HG03342 (cell line): Measurements from ENCODE around the gene POU2AF2.
"Not testable (repeated sequence)": the region's sequence is repeated elsewhere in the genome, so short reads cannot be mapped to it uniquely, and the experiment has no call there.

Experiments
- ATAC-seq: cut with Tn5 transposase; IDR thresholded peaks from one replicate; pipeline ENCODE4 v1.9.1; 2021; ENCODE audit warnings: mild to moderate bottlenecking, moderate library complexity; ENCODE audit not compliant: unreplicated experiment

The POU2AF2 gene, protein sequence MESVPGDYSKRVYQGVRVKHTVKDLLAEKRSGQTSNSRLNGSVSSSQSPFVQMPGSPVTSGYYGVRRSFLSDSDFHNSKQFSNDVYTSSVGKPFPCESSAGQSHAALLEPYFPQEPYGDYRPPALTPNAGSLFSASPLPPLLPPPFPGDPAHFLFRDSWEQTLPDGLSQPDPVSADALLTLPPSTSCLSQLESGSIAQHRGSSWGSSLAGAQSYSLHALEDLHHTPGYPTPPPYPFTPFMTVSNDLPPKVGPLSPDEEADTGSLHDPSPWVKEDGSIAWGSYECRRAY

DNA sequence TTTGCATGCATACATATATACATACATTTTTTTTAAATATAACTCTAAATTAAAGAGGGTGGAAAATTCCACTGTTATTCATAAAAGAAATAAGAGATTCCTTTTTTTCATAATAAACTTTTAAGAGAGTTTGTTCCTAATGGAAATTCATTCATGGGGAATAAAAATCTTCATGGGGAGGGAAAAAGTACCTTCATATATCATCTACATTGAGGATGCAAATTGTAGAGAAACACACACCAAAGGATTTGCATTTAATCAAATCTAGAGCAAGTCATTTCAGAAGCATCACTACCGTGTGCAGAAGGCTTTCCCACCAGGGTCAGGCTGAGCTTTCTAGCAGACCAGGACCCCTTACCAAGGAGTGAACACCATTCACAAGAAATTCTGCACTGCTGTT lies at the start of gene POU2AF2:
POU2AF2 (plus strand) TSS at position 301 of the 400 bp plus-strand sequence. CDS start 129 bp downstream, outside the sequence.
- no peak for ATAC-seq

DNA sequence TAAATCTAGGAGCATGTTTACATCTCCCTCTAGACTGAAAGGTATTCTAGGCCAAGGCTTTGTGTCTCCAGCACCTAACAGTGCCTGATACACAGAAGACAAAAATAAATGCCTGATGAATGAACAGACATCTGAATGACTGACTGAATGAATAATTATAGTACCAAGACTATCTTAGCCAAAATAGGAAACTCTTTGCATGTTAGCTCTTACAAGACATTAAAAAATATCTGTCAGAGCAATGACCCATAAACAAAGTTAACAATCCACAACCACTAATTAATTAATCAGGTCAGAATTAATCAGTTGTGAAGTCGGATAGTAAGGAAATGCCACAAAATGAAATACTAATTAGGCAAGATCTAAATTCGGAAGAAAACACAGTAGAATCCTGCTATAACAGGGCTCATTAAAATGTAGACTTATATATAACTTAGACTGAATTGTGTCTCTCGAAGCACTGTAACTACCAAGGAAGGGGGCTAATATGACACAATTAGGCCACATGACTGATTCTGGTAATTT lies 45.5 kb upstream of the POU2AF2 start:
- no peak for ATAC-seq

DNA sequence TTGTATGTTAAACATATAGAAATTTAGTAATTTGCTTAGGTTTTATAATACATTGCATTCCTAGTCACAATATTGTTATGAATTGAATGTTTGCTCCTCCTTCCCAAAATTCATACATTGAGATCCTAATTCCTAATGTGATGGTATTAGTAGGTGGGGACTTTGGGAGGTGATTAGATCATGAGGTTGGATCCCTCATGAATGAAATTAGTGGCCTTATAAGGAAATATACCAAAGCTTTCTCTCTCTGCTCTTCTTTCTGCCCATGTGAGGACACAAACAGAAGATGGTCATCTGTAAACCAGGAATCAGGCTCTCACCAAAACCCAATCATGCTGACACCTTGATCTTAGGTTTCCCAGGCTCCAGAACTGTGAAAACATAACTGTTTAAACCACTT lies 41.3 kb upstream of the POU2AF2 start:
- ATAC-seq: no peak

DNA sequence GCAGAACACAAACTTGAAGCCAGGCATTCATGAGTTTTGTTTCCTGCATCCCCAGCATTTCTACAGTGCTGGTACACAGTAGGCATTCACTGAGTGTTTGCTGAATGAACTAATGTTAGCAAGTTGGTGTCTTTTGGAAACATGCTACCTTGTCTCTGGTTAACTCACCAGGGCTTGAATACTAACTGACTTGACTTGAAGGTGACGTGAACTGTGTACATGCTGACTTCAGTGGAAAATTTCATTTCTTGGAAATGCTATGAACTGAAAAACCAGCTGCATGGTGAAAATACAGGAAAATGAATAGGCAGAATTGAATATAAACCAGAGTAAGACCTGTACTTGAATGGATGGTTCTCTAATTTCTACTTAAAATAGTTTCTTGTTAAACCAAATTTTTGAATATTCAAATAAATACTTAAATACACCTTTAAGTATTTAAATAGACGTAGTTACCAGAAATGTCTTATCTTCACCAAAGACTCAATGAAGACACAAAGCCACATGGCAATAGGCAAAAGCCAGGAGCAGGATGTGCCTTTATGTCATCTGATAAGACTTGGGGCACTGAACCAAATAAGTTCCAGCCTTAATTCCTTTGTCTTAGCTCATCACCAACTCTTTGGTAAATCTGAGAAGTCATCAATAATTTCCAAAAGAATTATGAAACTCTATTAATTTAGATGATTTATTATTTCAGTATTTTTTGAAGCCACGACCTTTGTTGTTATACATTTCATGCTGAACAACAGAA lies 39.7 kb upstream of the POU2AF2 start:
- ATAC-seq: no peak

DNA sequence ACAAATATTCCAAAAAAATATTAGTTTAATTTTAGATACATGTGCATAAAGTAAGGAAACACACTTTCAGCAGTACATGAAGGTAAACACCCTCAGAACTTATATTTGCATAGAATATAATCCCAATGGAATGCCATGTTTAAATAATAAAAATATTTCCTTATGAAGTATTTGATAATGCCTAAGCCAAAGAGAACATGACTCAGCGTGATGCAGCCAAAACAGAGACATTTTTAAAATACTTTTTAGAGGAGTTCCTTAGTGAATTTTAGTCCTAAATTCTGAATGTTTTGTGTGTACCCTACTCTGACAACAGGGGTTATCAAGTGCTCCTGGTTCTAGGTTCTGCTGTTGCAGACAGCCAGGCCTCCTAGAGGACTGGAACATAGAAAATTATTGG lies 39.1 kb upstream of the POU2AF2 start:
- no peak for ATAC-seq

DNA sequence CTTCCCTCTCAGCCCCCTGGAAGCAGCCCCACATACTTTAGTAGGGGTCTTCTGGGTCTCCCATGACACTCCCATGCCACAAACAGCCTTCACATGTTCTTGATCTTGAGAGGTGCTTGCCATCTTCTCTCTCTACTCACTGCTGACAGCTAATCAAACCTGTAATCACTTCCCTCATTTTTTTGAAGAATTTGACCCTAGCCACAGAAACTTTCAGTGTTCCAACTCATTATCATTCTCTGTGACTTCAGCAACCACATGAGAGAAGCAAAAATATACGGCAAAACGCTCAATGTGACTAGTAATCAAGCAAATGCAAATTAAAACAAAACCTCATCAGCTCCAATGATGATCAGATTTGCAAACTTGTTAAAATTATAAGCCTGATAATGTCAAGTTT lies 38.3 kb upstream of the POU2AF2 start:
- ATAC-seq: no peak

DNA sequence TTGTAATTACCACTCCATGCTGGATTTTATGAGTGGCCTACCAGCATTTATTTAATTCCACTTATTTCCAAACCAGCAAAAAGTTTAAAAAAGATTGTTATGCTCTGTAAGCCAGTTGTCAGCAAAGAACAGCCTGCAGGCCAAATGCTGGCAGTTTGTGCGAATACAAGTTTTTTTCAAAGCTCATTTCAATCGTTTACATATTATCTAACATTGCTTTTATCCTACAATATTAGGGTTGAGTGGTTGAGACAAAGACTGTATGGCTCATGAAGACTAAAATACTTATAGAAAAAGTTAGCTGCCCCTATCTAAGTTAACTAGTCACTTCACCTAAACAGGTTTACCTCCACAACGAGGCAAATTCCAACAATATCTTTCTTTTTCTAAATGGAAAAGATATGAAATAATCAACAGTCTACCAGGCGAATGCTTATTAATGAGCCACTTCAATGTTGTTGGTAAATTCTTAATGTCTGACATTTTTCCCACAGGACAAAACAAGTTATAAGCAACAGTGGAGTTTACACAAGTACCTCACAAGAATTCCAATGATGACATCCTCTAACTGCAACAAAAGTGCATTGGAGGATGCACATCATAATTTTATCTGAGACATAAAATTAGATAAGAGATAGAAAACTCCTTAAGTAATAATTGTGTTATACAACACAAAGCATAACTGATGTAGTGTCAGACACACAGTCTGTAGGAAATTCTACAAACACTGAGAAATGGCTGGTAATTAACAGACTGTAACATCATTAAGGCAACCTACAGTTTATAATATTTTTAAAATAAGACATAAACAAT lies 35.8 kb upstream of the POU2AF2 start:
- ATAC-seq: no peak

DNA sequence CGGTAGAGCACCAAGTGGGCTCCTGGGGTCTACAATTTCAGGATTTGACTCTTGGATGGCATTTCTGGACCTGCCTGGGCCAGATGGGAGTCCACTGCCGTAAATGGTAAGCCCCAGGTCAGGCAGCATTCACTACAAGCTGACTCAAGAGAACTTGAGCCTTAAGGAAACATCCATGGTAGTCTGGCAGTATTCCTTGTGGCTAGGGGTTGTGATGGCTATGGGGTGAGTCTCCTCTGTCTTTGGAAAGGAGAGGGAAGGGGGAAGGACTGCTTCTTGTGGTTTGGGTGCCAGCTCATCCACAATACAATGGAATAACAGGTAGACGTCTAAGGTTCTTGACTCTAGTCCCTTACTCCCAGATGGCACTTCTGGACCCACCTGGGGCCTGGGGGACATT lies 32.3 kb upstream of the POU2AF2 start:
- no peak for ATAC-seq

DNA sequence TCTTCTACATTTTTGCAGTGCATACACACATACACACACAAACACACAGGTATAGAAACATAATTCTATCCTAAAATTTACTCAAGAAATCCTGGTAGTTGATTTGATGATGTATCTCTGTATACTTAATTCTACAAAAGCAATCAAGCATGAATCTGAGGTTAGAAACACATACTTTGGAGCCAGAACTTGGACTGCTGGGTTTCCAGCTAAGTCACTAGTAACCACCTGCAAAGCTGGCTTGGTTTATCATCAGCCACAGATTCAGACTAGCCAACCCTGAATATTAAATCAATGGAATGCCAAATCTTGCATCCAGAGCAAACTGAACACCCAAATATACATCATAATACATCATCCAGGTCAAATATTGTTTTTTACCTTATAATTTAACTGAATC lies 24.8 kb upstream of the POU2AF2 start:
- no peak for ATAC-seq

DNA sequence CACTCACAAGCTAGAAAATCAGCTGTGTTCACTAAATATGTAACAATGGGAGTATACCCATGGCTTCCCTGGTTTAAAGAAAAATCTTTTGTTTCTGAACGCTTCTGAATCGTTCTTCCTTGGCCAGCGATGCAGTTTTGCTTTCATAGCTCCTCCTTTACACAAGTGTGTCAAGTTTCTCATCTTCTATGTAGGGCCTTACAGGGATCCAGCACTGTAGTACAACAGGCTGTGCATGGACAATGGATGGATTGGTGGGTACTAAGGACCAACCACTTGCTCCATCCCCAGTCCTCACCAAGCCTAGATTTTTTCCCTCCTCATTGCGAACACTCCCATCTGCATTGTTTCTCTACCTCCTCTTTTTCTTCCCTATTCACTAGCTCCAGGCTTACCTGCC lies 24.3 kb upstream of the POU2AF2 start:
- ATAC-seq: no peak

DNA sequence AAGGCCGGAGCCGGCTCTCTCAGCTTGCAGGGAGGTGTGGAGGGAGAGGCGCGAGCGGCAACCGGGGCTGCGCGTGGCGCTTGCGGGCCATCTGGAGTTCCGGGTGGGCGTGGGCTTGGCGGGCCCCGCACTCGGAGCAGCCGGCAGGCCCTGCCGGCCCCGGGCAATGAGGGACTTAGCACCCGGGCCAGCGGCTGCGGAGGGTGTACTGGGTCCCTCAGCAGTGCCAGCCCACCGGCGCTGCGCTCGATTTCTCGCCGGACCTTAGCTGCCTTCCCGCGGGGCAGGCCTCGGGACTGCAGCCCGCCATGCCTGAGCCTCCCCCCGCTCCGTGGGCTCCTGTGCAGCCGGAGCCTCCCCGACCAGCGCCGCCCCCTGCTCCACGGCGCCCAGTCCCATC lies 23.6 kb upstream of the POU2AF2 start:
- ATAC-seq: not testable (repeated sequence)

DNA sequence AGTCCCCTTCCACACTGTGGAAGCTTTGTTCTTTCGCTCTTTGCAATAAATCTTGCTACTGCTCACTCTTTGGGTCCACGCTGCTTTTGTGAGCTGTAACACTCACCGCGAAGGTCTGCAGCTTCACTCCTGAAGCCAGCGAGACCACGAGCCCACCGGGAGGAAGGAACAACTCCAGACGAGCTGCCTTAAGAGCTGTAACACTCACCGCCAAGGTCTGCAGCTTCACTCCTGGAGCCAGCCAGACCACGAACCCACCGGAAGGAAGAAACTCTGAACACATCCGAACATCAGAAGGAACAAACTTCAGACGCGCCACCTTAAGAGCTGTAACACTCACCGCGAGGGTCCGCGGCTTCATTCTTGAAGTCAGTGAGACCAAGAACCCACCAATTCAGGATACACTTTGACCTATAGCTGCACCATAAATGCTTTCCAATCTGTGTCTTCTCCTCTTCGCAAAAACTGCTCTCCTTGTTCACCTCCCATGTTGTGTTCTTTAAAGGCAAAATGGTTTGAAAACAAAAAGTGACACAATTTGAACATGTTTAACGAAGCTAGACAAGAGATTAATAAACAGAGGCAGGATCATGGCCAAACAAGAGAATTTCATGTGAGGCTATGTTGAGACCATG lies 22.6 kb upstream of the POU2AF2 start:
- not testable (repeated sequence) for ATAC-seq

DNA sequence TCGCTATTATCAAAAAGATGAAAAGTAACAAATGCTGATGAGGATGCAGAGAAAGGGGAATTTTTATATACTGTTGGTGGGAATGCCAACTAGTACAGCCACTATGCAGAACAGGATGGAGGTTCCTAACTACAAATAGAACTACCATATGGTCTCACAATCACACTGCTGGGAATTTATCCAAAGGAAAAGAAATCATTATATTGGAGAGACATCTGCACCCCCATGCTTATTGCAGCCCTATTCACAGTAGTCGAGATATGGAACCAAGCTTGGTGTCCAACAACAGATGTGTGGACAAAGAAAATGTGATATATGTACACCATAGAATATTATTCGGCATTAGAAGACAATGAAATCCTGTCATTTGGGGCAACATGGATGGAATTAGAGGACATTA lies 19.6 kb upstream of the POU2AF2 start:
- no peak for ATAC-seq

DNA sequence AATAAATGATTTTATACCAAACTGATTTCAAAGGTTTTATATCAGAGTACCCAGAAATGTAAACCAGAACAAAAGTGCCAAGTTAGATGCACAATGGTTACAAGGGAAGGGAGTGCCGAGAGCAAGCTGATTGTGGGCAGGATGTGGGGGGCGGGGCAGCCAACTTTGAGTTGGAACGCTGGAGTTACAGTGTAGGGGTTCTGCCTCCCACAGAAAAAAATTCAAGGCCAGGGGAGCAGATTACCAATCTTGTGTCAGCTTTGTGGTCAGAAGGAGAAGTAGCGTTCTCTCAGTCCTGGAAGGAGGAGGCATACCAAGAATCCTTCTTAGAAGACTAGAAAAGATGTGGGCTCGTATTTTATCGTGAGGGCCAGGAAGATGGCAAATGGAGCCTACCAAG lies 15.9 kb upstream of the POU2AF2 start:
- ATAC-seq: no peak

DNA sequence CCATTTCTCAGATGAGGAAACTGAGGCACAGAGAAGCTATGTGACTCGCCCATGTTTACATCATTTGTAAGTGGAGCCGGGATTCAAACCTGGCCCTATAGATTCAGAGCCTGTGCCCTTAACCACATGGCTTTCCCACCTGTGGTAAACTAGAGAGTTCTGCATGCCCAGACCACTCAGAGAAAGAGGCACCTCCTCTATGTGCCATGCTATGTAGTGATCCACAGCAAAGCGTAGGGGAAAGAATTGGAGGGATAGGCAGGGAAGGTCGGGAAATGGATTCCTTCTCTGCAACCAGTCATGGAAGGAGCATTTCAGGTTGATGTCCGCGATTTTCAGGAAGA lies 15.4 kb upstream of the POU2AF2 start:
- ATAC-seq: peak; percentile 11

DNA sequence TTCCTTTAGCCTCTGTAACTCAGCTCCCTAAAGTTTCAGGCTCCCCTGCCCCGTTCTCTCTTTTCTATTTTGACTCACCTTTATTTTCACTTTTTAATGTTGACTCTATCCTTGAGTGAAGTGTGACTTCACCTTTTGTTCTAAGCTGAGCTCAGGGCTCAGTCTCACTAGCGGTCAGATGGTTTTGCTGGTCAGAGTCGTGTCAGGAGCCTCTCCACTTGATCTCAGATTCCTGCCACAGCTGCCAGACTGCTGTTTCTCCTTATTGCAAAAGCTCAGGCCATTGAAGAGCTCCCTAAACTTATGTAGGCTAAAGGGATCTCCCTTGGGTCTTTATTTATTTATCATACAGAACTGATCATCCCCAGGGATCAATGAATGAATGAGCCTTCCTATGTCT lies 13.7 kb upstream of the POU2AF2 start:
- ATAC-seq: no peak

DNA sequence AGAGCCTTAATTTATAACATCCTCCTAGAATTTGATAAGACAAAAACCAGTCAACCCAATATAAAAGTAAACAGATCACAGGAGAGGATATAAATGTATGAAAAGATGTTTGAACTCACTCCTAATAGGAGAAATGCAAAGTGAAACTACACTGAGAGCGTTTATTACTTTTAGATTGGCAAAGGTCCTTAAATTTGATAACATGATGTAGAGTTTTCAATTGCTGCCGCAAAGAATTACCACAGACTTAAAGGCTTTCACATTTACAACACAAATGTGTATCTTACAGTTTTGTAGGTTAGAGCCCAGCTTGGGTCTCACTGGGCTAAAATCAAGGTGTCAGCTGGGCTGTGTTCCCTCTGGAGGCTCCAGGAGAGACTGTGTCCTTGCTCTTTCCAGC lies 9.1 kb upstream of the POU2AF2 start:
- ATAC-seq: no peak

DNA sequence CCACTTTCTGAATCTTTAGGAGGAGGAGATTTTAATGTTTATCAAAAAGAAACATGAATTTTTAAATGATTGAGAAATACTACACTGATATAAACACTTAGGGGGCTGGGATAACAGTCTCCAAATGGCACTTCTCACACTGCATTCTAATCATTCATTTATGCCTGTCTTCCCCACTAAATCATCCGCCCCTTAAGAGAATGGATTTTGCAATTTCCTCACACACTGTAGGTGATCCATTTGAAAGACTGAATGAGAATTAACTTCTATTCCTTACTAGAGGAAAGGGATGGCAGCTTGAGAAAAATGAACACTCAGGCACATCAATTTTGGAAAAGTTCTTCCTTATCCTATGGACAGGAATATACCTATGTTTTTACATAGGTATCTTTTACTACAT lies 7.6 kb upstream of the POU2AF2 start:
- ATAC-seq: no peak

DNA sequence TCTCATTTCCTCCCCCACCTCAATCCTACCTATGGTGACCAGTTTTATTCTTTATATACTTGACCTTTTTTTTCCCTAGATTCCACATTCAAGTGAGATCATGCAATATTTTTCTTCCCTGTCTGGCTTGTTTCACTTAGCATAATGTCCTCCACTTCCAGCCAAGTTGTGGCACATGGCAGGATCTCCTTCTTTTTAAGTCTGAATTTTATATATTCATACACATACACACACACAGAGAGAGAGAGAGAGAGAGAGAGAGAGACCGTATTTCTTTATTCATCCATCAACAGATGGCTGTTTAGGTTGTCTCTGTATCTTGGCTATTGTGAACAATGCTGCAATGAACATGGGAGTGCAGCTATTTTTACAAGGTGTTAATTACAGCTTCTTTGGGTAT lies 1.4 kb downstream of the POU2AF2 start:
- no peak for ATAC-seq

DNA sequence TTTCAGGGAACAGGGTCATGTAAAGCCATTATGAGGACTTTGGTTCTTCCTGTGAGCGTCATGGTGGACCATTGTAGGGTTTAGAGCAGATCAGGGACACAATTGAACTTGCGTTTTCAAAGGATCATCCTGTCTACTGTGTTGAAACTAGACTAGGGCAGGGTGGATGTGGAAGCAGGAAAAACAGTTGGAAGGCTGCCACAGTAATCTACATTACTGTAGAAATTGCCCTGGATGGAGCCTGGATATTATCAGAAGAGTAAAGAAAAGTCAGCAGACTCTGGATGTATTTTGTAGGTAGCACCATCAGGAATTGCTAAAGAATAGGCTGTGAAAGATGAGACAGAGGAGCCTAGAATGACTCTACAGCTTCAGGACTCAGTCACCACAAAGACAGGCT lies 5.4 kb downstream of the POU2AF2 start:
- ATAC-seq: no peak

DNA sequence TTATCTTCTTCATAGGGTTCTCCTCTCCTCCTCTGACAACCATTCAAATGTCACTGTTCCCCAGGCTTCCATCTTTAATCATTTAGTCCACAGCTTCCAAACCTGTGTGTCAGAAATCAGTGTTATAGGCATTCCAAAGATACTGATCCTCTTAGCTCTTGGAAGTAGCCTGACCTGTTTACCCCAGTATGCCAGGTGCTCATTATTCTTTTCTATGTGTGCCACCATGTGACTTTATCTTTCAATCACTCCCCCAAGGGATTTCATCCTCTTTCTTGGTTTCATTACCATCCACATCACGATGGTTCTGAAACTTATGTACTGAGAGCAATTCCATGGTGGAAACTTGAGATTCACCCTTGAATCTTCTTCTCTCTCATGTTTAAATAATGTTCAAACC lies 7.6 kb downstream of the POU2AF2 start:
- ATAC-seq: no peak
